ENCODE measurements around the gene PCDHGA1. TPM values are rescaled to one million over a fixed set of nuclear protein-coding genes. Genes with fewer than 3 reads are reported as not detected.

The PCDHGA1 gene
- total RNA-seq, 1 experiment from 2014 or later = 0.63 TPM

GRCh38 chr5:141560151-141560550 lies 229.8 kb downstream of the PCDHGA1 start:
- no peaks in the 10 kb centered on the region for H3K27me3 Mint-ChIP-seq (ENCODE audit: low read depth)
- H3K18ac ChIP-seq (ENCODE audit: insufficient read length, low read depth, low read length) = no peak overlapping the region
- no peak for TF ChIP-seq CTCF (conservative IDR thresholded peaks at IDR 0.05)
- H3K27ac ChIP-seq (ENCODE audit: insufficient read length, low read depth, low read length) = peak overlapping the region; percentile 86
- H3K36me3 Mint-ChIP-seq (ENCODE audit: insufficient read depth in 1 of 3, low read depth in 3 of 3) = peaks cover 21 to 36% (median 23%) of the 10 kb centered on the region in 3 experiments; a peak in 6 of 7 replicates
- no peak overlapping the region for H2BK12ac ChIP-seq (ENCODE audit: insufficient read length, low read depth, low read length)
- H2AK5ac ChIP-seq (ENCODE audit: insufficient read length, low read length) = no peak overlapping the region
- H3K4me3 Mint-ChIP-seq = peak overlapping the region in 1 of 2 experiments; percentile 58; a peak in 3 of 5 replicates
- no peak overlapping the region for H3K14ac ChIP-seq (ENCODE audit: insufficient read depth, low read length)
- H3K9me3 ChIP-seq (ENCODE audit: control insufficient read depth, low read depth, low read length) = no peaks in the 10 kb centered on the region
- no peak for DNase-seq
- H4K91ac ChIP-seq (ENCODE audit: insufficient read length, low read depth, low read length) = no peak overlapping the region
- H4K8ac ChIP-seq (replicated peaks; ENCODE audit: insufficient read length, low read depth, low read length) = no peak overlapping the region
- H4K20me1 ChIP-seq (ENCODE audit: control insufficient read depth, insufficient read depth, insufficient read length) = no peaks in the 10 kb centered on the region
- no peaks in the 10 kb centered on the region for H3K27me3 ChIP-seq (ENCODE audit: insufficient read depth, low read length)
- H3K23ac ChIP-seq (ENCODE audit: insufficient read length, low read depth, low read length) = no peak overlapping the region
- H2AFZ ChIP-seq (ENCODE audit: low read length) = no peak overlapping the region
- H3K27ac Mint-ChIP-seq = peak overlapping the region; percentile 98 to 100 (median 98)
- peaks cover 38 to 39% of the 10 kb centered on the region in 2 experiments for H3K4me1 Mint-ChIP-seq
- no peak overlapping the region for H2BK5ac ChIP-seq (ENCODE audit: insufficient read length, low read length)
- H2BK20ac ChIP-seq (ENCODE audit: low read depth, low read length, poor library complexity, severe bottlenecking) = no peak overlapping the region
- H3K4me2 ChIP-seq (ENCODE audit: insufficient read depth, insufficient read length, low read length) = peak overlapping the region; percentile 33
- no peak overlapping the region for H2BK15ac ChIP-seq (ENCODE audit: low read depth, low read length)
- peak overlapping the region; percentile 30 for H3T11ph ChIP-seq (ENCODE audit: low read length)
- H3K4ac ChIP-seq (ENCODE audit: low read depth, low read length) = no peak overlapping the region
- H4K5ac ChIP-seq (ENCODE audit: insufficient read length, low read depth, low read length) = no peak overlapping the region
- peak overlapping the region; percentile 41 for H3K9ac ChIP-seq (ENCODE audit: extremely low read depth, insufficient read length, low read length)
- H2BK120ac ChIP-seq (ENCODE audit: low read depth, low read length, poor library complexity, severe bottlenecking) = no peak overlapping the region
- peaks cover 3% of the 10 kb centered on the region for H3K23me2 ChIP-seq (ENCODE audit: insufficient read length, low read depth, low read length, poor library complexity, severe bottlenecking)
- H3K79me2 ChIP-seq (ENCODE audit: insufficient read depth, low read length) = no peaks in the 10 kb centered on the region
- H3K56ac ChIP-seq (ENCODE audit: insufficient read length, low read depth, low read length) = no peak overlapping the region
- peaks cover 6% of the 10 kb centered on the region; the same call in 1 of the 2 replicates for H3K4me1 ChIP-seq (ENCODE audit: insufficient read depth, low read length)
- H3K9me3 Mint-ChIP-seq = no peaks in the 10 kb centered on the region; a peak in 1 of 5 replicates
- H3K79me1 ChIP-seq (ENCODE audit: insufficient read depth, low read depth, low read length, poor library complexity, severe bottlenecking) = no peaks in the 10 kb centered on the region
